ENCODE results near the gene GTF3C6. TPM values are rescaled to one million over a fixed set of nuclear protein-coding genes. Genes with fewer than 3 reads are reported as not detected.

GTF3C6 gene
- total RNA-seq, 1 experiment from 2014 or later: 199 TPM

- TF ChIP-seq CTCF (conservative IDR thresholded peaks at IDR 0.05; ENCODE audit: low read depth, low read length): no peak
- no peak for TF ChIP-seq EZH2 (IDR thresholded peaks at IDR 0.05; ENCODE audit: borderline replicate concordance, low read depth, low read length, poor library complexity, severe bottlenecking)
- Histone ChIP-seq H3K27me3 (replicated peaks; ENCODE audit: insufficient read depth, low read depth, low read length, poor library complexity) (no peaks in the 10 kb centered on the region), H3K4me3 (ENCODE audit: low read depth, low read length, poor library complexity, severe bottlenecking) (no peak overlapping the region), H3K9me3 (ENCODE audit: low read depth, low read length, poor library complexity, severe bottlenecking) (no peaks in the 10 kb centered on the region), H3K27ac (ENCODE audit: low read depth, low read length, poor library complexity, severe bottlenecking) (no peak overlapping the region), H3K36me3 (ENCODE audit: insufficient read depth, low read length, poor library complexity, severe bottlenecking) (no peaks in the 10 kb centered on the region), H3K4me1 (ENCODE audit: insufficient read depth, low read length, poor library complexity, severe bottlenecking) (no peaks in the 10 kb centered on the region)
- intact Hi-C loops (cut with micrococcal nuclease; ENCODE audit: unreplicated experiment): no loop called here
- no TSS peak for BruUV-seq (replicated peaks)
- POLR2A ChIA-PET (ENCODE audit: low non-redundant PET): no interaction called here
- no peak for DNase-seq (ENCODE audit: low spot score)
- CTCF ChIA-PET: no interaction called here
Measured at GRCh38 chr6:110934381-110934898, 24.1 kb upstream of the GTF3C6 start.

- no peaks in the 10 kb centered on the region for H3K9me3 ChIP-seq (ENCODE audit: low read depth, low read length, poor library complexity, severe bottlenecking)
- H3K27ac ChIP-seq (ENCODE audit: low read depth, low read length, poor library complexity, severe bottlenecking): no peak overlapping the region
- intact Hi-C loops (cut with micrococcal nuclease; ENCODE audit: unreplicated experiment): no loop called here
- BruUV-seq (replicated peaks): no TSS peak
- H3K36me3 ChIP-seq (ENCODE audit: insufficient read depth, low read length, poor library complexity, severe bottlenecking): no peaks in the 10 kb centered on the region
- POLR2A ChIA-PET (ENCODE audit: low non-redundant PET): no interaction called here
- H3K4me3 ChIP-seq (ENCODE audit: low read depth, low read length, poor library complexity, severe bottlenecking): no peak overlapping the region
- CTCF ChIA-PET: no interaction called here
- no peaks in the 10 kb centered on the region for H3K27me3 ChIP-seq (replicated peaks; ENCODE audit: insufficient read depth, low read depth, low read length, poor library complexity)
- DNase-seq (ENCODE audit: low spot score): no peak
- TF ChIP-seq EZH2 (IDR thresholded peaks at IDR 0.05; ENCODE audit: borderline replicate concordance, low read depth, low read length, poor library complexity, severe bottlenecking) (no peak), CTCF (conservative IDR thresholded peaks at IDR 0.05; ENCODE audit: low read depth, low read length) (no peak)
- no peaks in the 10 kb centered on the region for H3K4me1 ChIP-seq (ENCODE audit: insufficient read depth, low read length, poor library complexity, severe bottlenecking)
Measured at GRCh38 chr6:110935171-110935570, 23.3 kb upstream of the GTF3C6 start.

GRCh38 chr6:110938171-110938570 lies 20.3 kb upstream of the GTF3C6 start:
- POLR2A ChIA-PET (ENCODE audit: low non-redundant PET): no interaction called here
- TF ChIP-seq EZH2 (IDR thresholded peaks at IDR 0.05; ENCODE audit: borderline replicate concordance, low read depth, low read length, poor library complexity, severe bottlenecking) (no peak), CTCF (conservative IDR thresholded peaks at IDR 0.05; ENCODE audit: low read depth, low read length) (no peak)
- Histone ChIP-seq H3K9me3 (ENCODE audit: low read depth, low read length, poor library complexity, severe bottlenecking) (no peaks in the 10 kb centered on the region), H3K27ac (ENCODE audit: low read depth, low read length, poor library complexity, severe bottlenecking) (no peak overlapping the region), H3K4me3 (ENCODE audit: low read depth, low read length, poor library complexity, severe bottlenecking) (no peak overlapping the region), H3K4me1 (ENCODE audit: insufficient read depth, low read length, poor library complexity, severe bottlenecking) (no peaks in the 10 kb centered on the region), H3K27me3 (replicated peaks; ENCODE audit: insufficient read depth, low read depth, low read length, poor library complexity) (no peaks in the 10 kb centered on the region), H3K36me3 (ENCODE audit: insufficient read depth, low read length, poor library complexity, severe bottlenecking) (no peaks in the 10 kb centered on the region)
- CTCF ChIA-PET: no interaction called here
- no TSS peak for BruUV-seq (replicated peaks)
- DNase-seq (ENCODE audit: low spot score): no peak
- intact Hi-C loops (cut with micrococcal nuclease; ENCODE audit: unreplicated experiment): no loop called here
